HepG2 (cell line): Measurements from ENCODE around the gene LOX. TPM values are rescaled to one million over a fixed set of nuclear protein-coding genes. Genes with fewer than 3 reads are reported as not detected.

ENCODE experiments used
- ATAC-seq: fragments of 200-7000 bp; cut with Tn5 transposase; 3 replicates; pipeline ENCODE4 v1.9.1; 2020; ENCODE audit warnings: mild to moderate bottlenecking, moderate library complexity
- BruUV-seq: library from RNA; stranded (reverse); fragments of 400-500 nt; replicated peaks from 2 replicates; lab custom pipeline; 2021; lab: Mats Ljungman, UMichigan
- CTCF ChIA-PET: fragments of 300-600 bp; formaldehyde crosslinking; extraction: SDS; loops from one replicate; lab custom pipeline; 2021; ENCODE audit warnings: low total read pairs, inconsistent platforms, low intra/inter-chr PET ratio; lab: Yijun Ruan, JAX
- POLR2A ChIA-PET: fragments of 350-600 bp; sonication (Branson Sonifier 250); formaldehyde crosslinking; loops from one replicate; lab custom pipeline; 2020; ENCODE audit warnings: antibody characterized with exemption, inconsistent platforms; lab: Yijun Ruan, JAX
- DNase-seq: peaks from one replicate; pipeline ENCODE4 v3.0.0-alpha.2; 2015; ENCODE audit warnings: low spot score
- FAIRE-seq: peaks from 3 replicates; lab custom pipeline; 2011; peaks lifted over from hg19 to GRCh38; lab: Jason Lieb, UNC
- H2AFZ ChIP-seq: one replicate; pipeline ENCODE4 v1.6.1; 2011; ENCODE audit warnings: low read length, inconsistent platforms
- H3K27ac ChIP-seq: fragments of 300-600 bp; 3 replicates; pipeline ENCODE4 v1.8.0; 2011; ENCODE audit warnings: mixed run types, mild to moderate bottlenecking, mixed read lengths, low read length, inconsistent platforms; ENCODE audit not compliant: insufficient read depth; ENCODE audit errors: extremely low read length
- H3K27me3 ChIP-seq, 2 experiments: fragments of 200-600 bp in 1 of 2; 2 replicates in 1 of 2; 3 replicates in 1 of 2; pipeline versions ENCODE4 v1.6.0 to v1.8.0; 2011; ENCODE audit warnings: low read length in 2 of 2, mild to moderate bottlenecking in 2 of 2, moderate library complexity in 2 of 2, inconsistent platforms in 1 of 2; ENCODE audit not compliant: insufficient read depth in 2 of 2, control insufficient read depth in 1 of 2
- H3K36me3 ChIP-seq, 2 experiments: fragments of 200-600 bp in 1 of 2; replicated peaks in 1 of 2; 2 replicates in 1 of 2; 3 replicates in 1 of 2; pipeline versions ENCODE4 v1.5.1 to v1.8.0; 2011; ENCODE audit warnings: low read length in 2 of 2, inconsistent platforms in 1 of 2; ENCODE audit not compliant: insufficient read depth in 2 of 2, control insufficient read depth in 1 of 2
- H3K4me1 ChIP-seq: 2 replicates; pipeline ENCODE4 v1.5.1; 2012; ENCODE audit warnings: low read length, inconsistent platforms; ENCODE audit not compliant: insufficient read depth
- H3K4me2 ChIP-seq: 2 replicates; pipeline ENCODE4 v1.6.0; 2011; ENCODE audit warnings: low read depth, low read length, inconsistent platforms
- H3K4me3 ChIP-seq, 3 experiments: fragments of 200-600 bp in 1 of 3; sonication (generic), shearing (Covaris generic) in 1 of 3; replicated peaks in 1 of 3; 2 replicates each; pipeline ENCODE4 v1.5.1; 2011 to 2016; ENCODE audit warnings: low read length in 3 of 3, inconsistent platforms in 2 of 3, low read depth in 2 of 3, mild to moderate bottlenecking in 2 of 3, control low read depth in 1 of 3, mixed read lengths in 1 of 3; ENCODE audit not compliant: insufficient read depth in 1 of 3
- H3K79me2 ChIP-seq: one replicate; pipeline ENCODE4 v1.6.1; 2011; ENCODE audit warnings: low read length, inconsistent platforms; ENCODE audit not compliant: insufficient read depth
- H3K9ac ChIP-seq: 2 replicates; pipeline ENCODE4 v1.6.0; 2011; ENCODE audit warnings: mild to moderate bottlenecking, low read depth, low read length, inconsistent platforms; ENCODE audit not compliant: insufficient read depth
- H3K9me3 ChIP-seq: 2 replicates; pipeline ENCODE4 v1.5.1; 2012; ENCODE audit warnings: mild to moderate bottlenecking, low read length
- H4K20me1 ChIP-seq: 2 replicates; pipeline ENCODE4 v1.6.0; 2011; ENCODE audit warnings: inconsistent platforms, mild to moderate bottlenecking, low read length, moderate library complexity; ENCODE audit not compliant: insufficient read depth
- ARNTL ChIP-seq: sonication (generic); formaldehyde crosslinking; IDR thresholded peaks from 2 replicates; pipeline ENCODE4 v1.4.0; 2020; ENCODE audit warnings: mild to moderate bottlenecking, missing genetic modification reagents
- CBX2 ChIP-seq, 2 experiments: fragments of 200-600 bp in 1 of 2; sonication (generic); formaldehyde crosslinking in 1 of 2; IDR thresholded peaks; 2 replicates each; pipeline versions ENCODE4 v1.7.0 to v1.8.1; 2018 to 2022; ENCODE audit warnings: low read depth in 2 of 2, low read length in 1 of 2, mild to moderate bottlenecking in 1 of 2, missing genetic modification reagents in 1 of 2
- ELK4 ChIP-seq: sonication (generic); formaldehyde crosslinking; IDR thresholded peaks from 2 replicates; pipeline ENCODE4 v1.9.0; 2021; ENCODE audit warnings: missing genetic modification reagents, borderline replicate concordance
- SMC3 ChIP-seq: IDR thresholded peaks from 2 replicates; pipeline ENCODE4 v1.6.1; 2011; ENCODE audit warnings: low read length, improper control_type of control experiment
- TFDP1 ChIP-seq: IDR thresholded peaks from 2 replicates; pipeline ENCODE4 v1.6.1; 2016; ENCODE audit warnings: missing compliant biosample characterization, missing genetic modification reagents, borderline replicate concordance
- ZFP36 ChIP-seq: fragments of 150-350 bp; IDR thresholded peaks from 2 replicates; pipeline ENCODE4 v1.6.1; 2018; ENCODE audit warnings: borderline replicate concordance, low read length, low read depth; ENCODE audit not compliant: partially characterized antibody
- ZNF121 ChIP-seq: sonication (generic); formaldehyde crosslinking; IDR thresholded peaks from 2 replicates; pipeline ENCODE4 v1.5.0; 2020; ENCODE audit warnings: mild to moderate bottlenecking, missing genetic modification reagents
- ZNF576 ChIP-seq: sonication (generic); formaldehyde crosslinking; IDR thresholded peaks from 2 replicates; pipeline ENCODE4 v1.4.0; 2020; ENCODE audit warnings: mild to moderate bottlenecking, missing genetic modification reagents
- WGBS: methylation state at CpG from one replicate; pipeline ENCODE4 v1.1.6; 2017; ENCODE audit warnings: low lambda C conversion rate; 5-methylcytosine and 5-hydroxymethylcytosine counted together
- in situ Hi-C: cut with HindIII; loops from 2 replicates; pipeline ENCODE4 v1.10.0; 2017; ENCODE audit warnings: low pct_unique_long_range_greater_than_20kb; ENCODE audit not compliant: extremely low pct_ligation_motif_present
- intact Hi-C: fragments of 100-400 bp; cut with micrococcal nuclease; formaldehyde crosslinking; loops from one replicate; pipeline ENCODE4 v1.10.0; 2022; ENCODE audit not compliant: unreplicated experiment
- polyA plus RNA-seq, 8 experiments: library from polyadenylated mRNA; depleted of rRNA in 3 of 8; stranded (reverse) in 7 of 8; unstranded in 1 of 8; fragments of >200 nt; fragmentation: Illumina TruSeq in 4 of 8; extraction: Trizol in 4 of 8; gene quantifications; 2 replicates each; pipeline versions ENCODE4 v1.2.1 to v1.2.3, GENCODE V29; 2011 to 2016; ENCODE audit warnings: low read depth in 4 of 8, missing spikeins in 1 of 8, mixed read lengths in 1 of 8; ENCODE audit not compliant: insufficient read depth in 1 of 8
- total RNA-seq, 5 experiments: library from RNA; depleted of rRNA; stranded (reverse); fragments of >200 nt; fragmentation: Illumina TruSeq; extraction: Trizol; gene quantifications; 2 replicates each; pipeline ENCODE4 v1.2.3, GENCODE V29; 2016; ENCODE audit warnings: low read depth in 1 of 5

Gene LOX
- total and polyA plus RNA-seq, 2 of the 13 experiments (the other 11 are each of a cell fraction or from before 2014, with no cell fraction given): 0.73 to 173 TPM

- no TSS peak for BruUV-seq
- no peak for ATAC-seq
- H3K27ac ChIP-seq: no peak overlapping the region
- no peak for FAIRE-seq
- H3K4me3 ChIP-seq: no peak overlapping the region
- H3K4me2 ChIP-seq: no peak overlapping the region
- intact Hi-C loops: no loop called here
- H2AFZ ChIP-seq: no peak overlapping the region
- WGBS: 3% methylated on average over 3 of the region's 3 CpGs
- ChIA-PET CTCF (no interaction called here), POLR2A (no interaction called here)
- H3K79me2 ChIP-seq: no peaks in the 10 kb centered on the region
- no peak for TF ChIP-seq TFDP1 (CRISPR knock-in tag)
- TF ChIP-seq ZFP36: peak; percentile 48
- TF ChIP-seq ARNTL (CRISPR knock-in tag): no peak
- TF ChIP-seq ZNF576 (CRISPR knock-in tag): no peak
- no peak for TF ChIP-seq ELK4 (CRISPR knock-in tag)
- TF ChIP-seq SMC3: no peak
- peak; percentile 81; the same call in 1 of the 2 replicates for TF ChIP-seq CBX2 (IDR thresholded peaks at IDR 0.05; ENCODE audit: low read depth, low read length)
- no peak for TF ChIP-seq CBX2 (CRISPR knock-in tag; IDR thresholded peaks at IDR 0.05; ENCODE audit: low read depth)
- TF ChIP-seq ZNF121 (CRISPR knock-in tag): no peak
- H3K4me1 ChIP-seq: no peaks in the 10 kb centered on the region
- no peak for DNase-seq
- no peaks in the 10 kb centered on the region for H3K9me3 ChIP-seq
- H4K20me1 ChIP-seq: no peaks in the 10 kb centered on the region
- H3K27me3 ChIP-seq: no peaks in the 10 kb centered on the region; a peak in 1 of 5 replicates
- in situ Hi-C loops: no loop called here
- H3K9ac ChIP-seq: no peak overlapping the region
- no peaks in the 10 kb centered on the region for H3K36me3 ChIP-seq
Measured at GRCh38 chr5:122110987-122111386, 32.9 kb upstream of the LOX start.
